BJ (cell line): ENCODE data around the gene SMIM28. TPM values are rescaled to one million over a fixed set of nuclear protein-coding genes. Genes with fewer than 3 reads are reported as not detected.

Experiments used
- CTCF ChIA-PET: fragments of 350-600 bp; formaldehyde crosslinking; extraction: SDS; loops from one replicate; lab custom pipeline; 2021; ENCODE audit warnings: antibody characterized with exemption, inconsistent platforms; lab: Yijun Ruan, JAX
- POLR2A ChIA-PET: fragments of 300-600 bp; sonication (Branson Sonifier 250); formaldehyde crosslinking; extraction: SDS; loops from one replicate; lab custom pipeline; 2021; ENCODE audit warnings: antibody characterized with exemption; lab: Charles Lee
- DNase-seq: peaks from one replicate; pipeline ENCODE4 v3.0.0-alpha.2; 2011; ENCODE audit warnings: low read depth
- H3K27me3 ChIP-seq: 2 replicates; pipeline ENCODE4 v1.6.0; 2011; ENCODE audit warnings: low read length; ENCODE audit not compliant: control insufficient read depth, insufficient read depth
- H3K36me3 ChIP-seq: 2 replicates; pipeline ENCODE4 v1.5.1; 2011; ENCODE audit warnings: low read length; ENCODE audit not compliant: control insufficient read depth, insufficient read depth
- H3K4me3 ChIP-seq: 2 replicates; pipeline ENCODE4 v1.5.1; 2011; ENCODE audit warnings: low read depth, mild to moderate bottlenecking, control low read depth, low read length
- polyA plus RNA-seq: library from polyadenylated mRNA; depleted of rRNA; stranded (reverse); fragments of >200 nt; gene quantifications from 2 replicates; pipeline ENCODE4 v1.2.3, GENCODE V29; 2011
- TF ChIP-seq, protein P1 (sequence below): IDR thresholded peaks from 2 replicates; pipeline ENCODE4 v1.5.1; 2011; ENCODE audit warnings: low read depth, mild to moderate bottlenecking, control low read depth, inconsistent platforms, low read length, moderate library complexity; ENCODE audit not compliant: insufficient read depth

SMIM28 gene
- polyA plus RNA-seq, 1 experiment = not detected

DNA sequence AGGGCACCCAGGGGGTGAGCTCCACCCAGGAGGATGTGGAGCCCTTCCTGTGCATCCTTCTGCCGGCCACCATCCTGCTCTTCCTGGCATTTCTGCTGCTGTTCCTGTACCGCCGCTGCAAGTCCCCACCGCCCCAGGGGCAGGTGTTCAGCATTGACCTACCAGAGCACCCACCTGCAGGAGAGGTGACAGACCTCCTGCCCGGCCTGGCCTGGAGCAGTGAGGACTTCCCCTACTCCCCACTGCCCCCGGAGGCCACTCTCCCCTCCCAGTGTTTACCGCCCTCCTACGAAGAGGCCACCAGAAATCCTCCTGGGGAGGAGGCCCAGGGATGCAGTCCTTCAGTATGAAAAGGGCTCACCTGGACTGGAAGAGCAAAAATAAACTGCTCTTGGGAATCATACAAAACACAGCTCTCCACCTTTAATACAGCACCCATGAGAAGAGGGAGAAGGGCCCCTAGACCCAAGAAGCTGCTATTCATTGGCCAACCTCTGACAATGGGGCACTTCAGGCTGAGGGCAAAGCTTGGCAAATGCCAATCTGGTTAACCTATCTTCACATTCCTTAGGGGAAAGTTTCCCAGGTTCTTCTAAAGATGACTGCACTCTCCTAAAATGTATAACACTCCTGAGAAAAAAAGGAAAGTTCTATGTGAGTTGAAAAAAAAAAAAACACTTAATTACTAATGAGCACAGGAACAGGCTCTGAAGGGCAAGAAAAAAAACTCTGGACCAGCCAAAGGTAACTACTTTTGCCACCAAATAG is 5.0 kb downstream of the SMIM28 start:
- H3K4me3 ChIP-seq = no peak overlapping the region
- POLR2A ChIA-PET = interaction anchor here (0.6 kb wide), 1 partner anchor 36 kb away, joined by 5 read pairs; no protein-coding TSS in a partner anchor
- DNase-seq = no peak
- TF ChIP-seq, protein P1, sequence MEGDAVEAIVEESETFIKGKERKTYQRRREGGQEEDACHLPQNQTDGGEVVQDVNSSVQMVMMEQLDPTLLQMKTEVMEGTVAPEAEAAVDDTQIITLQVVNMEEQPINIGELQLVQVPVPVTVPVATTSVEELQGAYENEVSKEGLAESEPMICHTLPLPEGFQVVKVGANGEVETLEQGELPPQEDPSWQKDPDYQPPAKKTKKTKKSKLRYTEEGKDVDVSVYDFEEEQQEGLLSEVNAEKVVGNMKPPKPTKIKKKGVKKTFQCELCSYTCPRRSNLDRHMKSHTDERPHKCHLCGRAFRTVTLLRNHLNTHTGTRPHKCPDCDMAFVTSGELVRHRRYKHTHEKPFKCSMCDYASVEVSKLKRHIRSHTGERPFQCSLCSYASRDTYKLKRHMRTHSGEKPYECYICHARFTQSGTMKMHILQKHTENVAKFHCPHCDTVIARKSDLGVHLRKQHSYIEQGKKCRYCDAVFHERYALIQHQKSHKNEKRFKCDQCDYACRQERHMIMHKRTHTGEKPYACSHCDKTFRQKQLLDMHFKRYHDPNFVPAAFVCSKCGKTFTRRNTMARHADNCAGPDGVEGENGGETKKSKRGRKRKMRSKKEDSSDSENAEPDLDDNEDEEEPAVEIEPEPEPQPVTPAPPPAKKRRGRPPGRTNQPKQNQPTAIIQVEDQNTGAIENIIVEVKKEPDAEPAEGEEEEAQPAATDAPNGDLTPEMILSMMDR = no peak
- no peaks in the 10 kb centered on the region for H3K27me3 ChIP-seq
- CTCF ChIA-PET = interaction anchor here (0.6 kb wide), 1 partner anchor 15 kb away, joined by 3 read pairs; no protein-coding TSS in a partner anchor
- no peaks in the 10 kb centered on the region for H3K36me3 ChIP-seq

DNA sequence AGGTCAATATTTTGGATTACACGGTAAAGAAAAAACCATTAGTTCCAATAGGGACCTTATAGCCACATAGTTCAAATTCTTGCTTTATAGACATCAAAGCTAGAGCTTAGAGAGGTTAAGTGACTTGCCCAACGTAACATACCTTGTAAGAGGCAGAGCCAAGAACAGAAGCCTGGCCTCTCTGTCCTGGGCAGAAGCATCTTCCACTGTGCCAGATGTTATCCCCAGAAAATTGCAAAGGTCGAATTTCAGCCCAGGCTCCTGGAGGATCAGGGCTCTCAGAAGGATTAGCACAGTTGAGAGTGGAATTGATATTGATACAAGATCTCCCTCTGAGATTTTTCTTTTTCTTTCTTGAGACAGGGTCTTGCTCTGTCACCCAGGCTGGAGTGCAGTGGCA is 6.1 kb downstream of the SMIM28 start:
- DNase-seq = no peak
- Histone ChIP-seq H3K4me3 (no peak overlapping the region), H3K27me3 (no peaks in the 10 kb centered on the region), H3K36me3 (no peaks in the 10 kb centered on the region)
- ChIA-PET CTCF (no interaction called here), POLR2A (no interaction called here)
- TF ChIP-seq, protein P1 = no peak

DNA sequence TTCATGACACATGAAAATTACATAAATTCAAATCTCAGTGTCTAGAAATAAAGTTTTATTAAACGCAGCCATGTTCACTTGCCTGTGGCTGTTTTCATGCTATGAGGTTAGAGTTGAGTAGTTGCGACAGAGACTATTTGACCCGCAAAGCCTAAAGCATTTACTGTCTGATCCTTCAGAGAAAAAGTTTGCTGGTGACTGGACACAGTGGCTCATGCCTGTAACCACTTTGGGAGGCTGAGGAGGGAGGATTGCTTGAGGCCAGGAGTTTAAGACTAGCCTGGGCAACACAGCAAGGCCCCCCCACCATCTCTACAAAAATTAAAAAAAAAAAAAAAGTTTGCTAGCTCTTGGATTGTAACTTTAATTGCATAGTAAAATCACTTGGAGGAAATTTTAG is 9.2 kb downstream of the SMIM28 start:
- Histone ChIP-seq H3K36me3 (no peaks in the 10 kb centered on the region), H3K4me3 (no peak overlapping the region), H3K27me3 (no peaks in the 10 kb centered on the region)
- ChIA-PET CTCF (no interaction called here), POLR2A (no interaction called here)
- TF ChIP-seq, protein P1 = no peak
- DNase-seq = no peak

DNA sequence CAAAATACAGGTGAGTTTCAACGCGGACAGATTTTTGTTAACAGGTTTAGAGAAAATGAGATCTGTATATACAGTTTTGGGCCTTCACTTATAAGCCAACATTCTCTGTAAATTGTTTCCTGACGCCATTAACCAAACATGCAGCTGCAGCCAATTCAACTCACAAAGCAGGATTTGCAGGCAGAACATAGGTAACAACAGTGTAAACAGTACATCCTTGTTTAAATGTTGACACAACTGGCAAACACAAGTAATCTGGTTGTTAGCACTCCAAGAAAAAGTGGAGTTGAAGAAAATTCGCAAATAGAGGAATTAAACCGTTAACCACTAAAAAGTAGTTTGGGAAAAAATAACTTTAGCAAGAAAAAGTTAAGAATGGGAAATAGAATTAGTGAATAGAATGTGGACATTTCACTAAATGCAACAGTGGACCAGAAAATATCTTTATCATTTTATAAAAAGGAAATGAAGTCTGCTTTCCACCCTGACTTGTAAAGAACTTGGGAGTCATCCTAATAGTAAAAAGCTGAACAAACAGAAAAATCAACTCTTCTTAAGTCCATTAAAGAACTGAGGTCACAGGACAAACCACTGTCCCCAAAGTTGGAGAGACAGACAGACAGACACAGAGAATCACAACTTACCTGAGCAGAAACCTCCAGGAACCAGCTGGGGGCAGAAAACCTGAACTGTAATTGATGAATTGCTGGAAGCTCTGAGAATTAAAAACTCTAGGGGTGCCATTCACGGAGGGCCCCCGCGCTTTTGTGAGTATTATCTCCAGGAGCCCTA is 10.1 kb downstream of the SMIM28 start:
- TF ChIP-seq, protein P1 = no peak
- ChIA-PET CTCF (interaction anchor here (1.0 kb wide), 1 partner anchor 16 kb away, joined by 3 read pairs; the partner anchor contains the start of gene HEBP2), POLR2A (no interaction called here)
- no peak for DNase-seq
- Histone ChIP-seq H3K27me3 (no peaks in the 10 kb centered on the region), H3K4me3 (no peak overlapping the region), H3K36me3 (no peaks in the 10 kb centered on the region)

DNA sequence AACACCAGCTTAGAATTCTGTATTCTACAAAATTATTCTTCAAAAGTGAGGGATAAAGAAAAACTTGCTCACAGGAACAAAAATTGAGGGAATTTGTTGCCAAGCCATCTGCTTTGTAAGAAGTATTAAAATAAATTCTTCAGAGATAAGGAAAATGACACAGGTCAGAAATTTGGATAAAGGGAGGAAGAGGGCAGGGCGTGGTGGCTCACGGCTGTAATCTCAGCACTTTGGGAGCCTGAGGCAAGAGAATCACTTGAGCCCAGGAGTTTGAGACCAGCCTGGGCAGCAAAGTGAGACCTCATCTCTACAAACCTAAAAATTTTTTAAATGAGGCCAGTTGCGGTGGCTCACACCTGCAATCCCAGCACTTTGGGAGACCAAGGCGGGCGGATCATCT is 11.8 kb downstream of the SMIM28 start:
- H3K4me3 ChIP-seq = no peak overlapping the region
- H3K27me3 ChIP-seq = no peaks in the 10 kb centered on the region; the same call in 1 of the 2 replicates
- POLR2A ChIA-PET = no interaction called here
- TF ChIP-seq, protein P1 = no peak
- CTCF ChIA-PET = no interaction called here
- no peaks in the 10 kb centered on the region for H3K36me3 ChIP-seq
- DNase-seq = no peak
